ENCODE measurements around the gene RNASEH2B. TPM values are rescaled to one million over a fixed set of nuclear protein-coding genes. Genes with fewer than 3 reads are reported as not detected.
A peak's percentile ranks its signal among the peaks of the same experiment; 100 is the strongest.

Gene RNASEH2B
- total and polyA plus RNA-seq, 7 experiments from 2014 or later = 65.3 to 105 (median 94.6) TPM

DNA sequence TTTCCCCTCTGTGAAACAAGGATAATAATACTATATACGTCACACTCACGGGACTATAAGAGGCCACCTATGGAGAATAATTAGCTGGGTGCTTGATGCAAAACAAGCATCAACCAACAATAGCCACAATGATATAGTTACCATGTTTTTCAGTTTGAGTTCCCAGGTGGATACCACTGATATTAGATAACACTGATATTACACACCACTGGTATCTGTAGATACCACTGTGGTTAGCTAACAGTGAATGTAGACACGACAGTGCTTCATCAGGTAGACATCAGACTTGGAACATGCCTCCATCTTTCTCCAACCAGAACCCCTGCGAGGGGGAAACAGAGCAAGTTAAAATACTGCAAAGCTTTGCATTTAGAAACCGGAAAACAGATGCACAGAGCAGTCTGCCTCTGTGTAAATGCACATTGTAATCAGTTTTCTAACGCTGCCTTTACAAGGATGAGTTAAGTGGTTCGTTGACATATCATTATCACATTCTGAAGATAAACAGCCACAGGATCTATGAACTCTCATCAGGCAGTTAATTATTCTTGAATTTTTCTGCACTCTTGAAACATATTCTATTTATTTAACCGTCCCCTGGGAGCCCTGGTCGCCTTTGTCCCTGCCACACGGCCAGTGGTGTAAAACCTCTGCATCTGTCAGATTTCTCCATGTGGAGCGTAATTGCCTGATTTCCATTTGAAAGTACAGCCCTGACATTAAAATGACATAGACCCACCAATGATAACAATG lies 80.7 kb downstream of the RNASEH2B start:
- Histone ChIP-seq H3K4me1 (ENCODE audit: control insufficient read depth in 2 of 2, insufficient read depth in 2 of 2, low read length in 2 of 2) (peaks cover 10 to 11% of the 10 kb centered on the region in 2 donors), H3K27ac (ENCODE audit: low read depth, low read length) (no peak overlapping the region), H3K27me3 (ENCODE audit: control insufficient read depth in 2 of 2, insufficient read depth in 2 of 2, low read length in 2 of 2) (no peaks in the 10 kb centered on the region), H3K9me3 (ENCODE audit: control insufficient read depth in 2 of 3, low read length in 3 of 3) (no peaks in the 10 kb centered on the region), H3K4me3 (ENCODE audit: low read length) (no peak overlapping the region), H3K36me3 (ENCODE audit: control insufficient read depth in 2 of 3, insufficient read depth in 3 of 3, low read length in 3 of 3) (no peaks in the 10 kb centered on the region)
- ChIA-PET CTCF (no interaction called here), POLR2A (no interaction called here)
- Mint-ChIP-seq H3K27me3 (no peaks in the 10 kb centered on the region), H3K4me3 (no peak overlapping the region), H3K4me1 (peaks cover 10 to 25% (median 15%) of the 10 kb centered on the region in 7 donors), H3K36me3 (peaks cover 0 to 8% (median 4%) of the 10 kb centered on the region in 5 donors), H3K9me3 (peaks cover 0 to 15% (median 4%) of the 10 kb centered on the region in 11 donors), H3K27ac (peak overlapping the region in 1 of 9 donors; percentile 71)
- no peak for ATAC-seq
- DNase-seq = no peak
- intact Hi-C loops (cut with micrococcal nuclease) = no loop called here

GRCh38 chr13:50990818-50991506 lies 81.4 kb downstream of the RNASEH2B start:
- Histone ChIP-seq H3K27ac (ENCODE audit: low read depth, low read length) (no peak overlapping the region), H3K36me3 (ENCODE audit: control insufficient read depth in 2 of 3, insufficient read depth in 3 of 3, low read length in 3 of 3) (no peaks in the 10 kb centered on the region), H3K4me1 (ENCODE audit: control insufficient read depth in 2 of 2, insufficient read depth in 2 of 2, low read length in 2 of 2) (peaks cover 10 to 11% of the 10 kb centered on the region in 2 donors), H3K9me3 (ENCODE audit: control insufficient read depth in 2 of 3, low read length in 3 of 3) (no peaks in the 10 kb centered on the region), H3K4me3 (ENCODE audit: low read length) (no peak overlapping the region), H3K27me3 (ENCODE audit: control insufficient read depth in 2 of 2, insufficient read depth in 2 of 2, low read length in 2 of 2) (no peaks in the 10 kb centered on the region)
- Mint-ChIP-seq H3K4me3 (no peak overlapping the region), H3K27me3 (no peaks in the 10 kb centered on the region), H3K27ac (peak overlapping the region in 3 of 9 donors; percentile 56 to 71 (median 57)), H3K4me1 (peaks cover 10 to 25% (median 15%) of the 10 kb centered on the region in 7 donors), H3K36me3 (peaks cover 0 to 9% (median 4%) of the 10 kb centered on the region in 5 donors), H3K9me3 (peaks cover 0 to 15% (median 4%) of the 10 kb centered on the region in 11 donors)
- DNase-seq (no peak), ATAC-seq (no peak)
- intact Hi-C loops (cut with micrococcal nuclease) = no loop called here
- ChIA-PET CTCF (no interaction called here), POLR2A (no interaction called here)

GRCh38 chr13:50991579-50992521 lies 82.3 kb downstream of the RNASEH2B start:
- Mint-ChIP-seq H3K27me3 (peaks cover 0 to under 1% (median 0%) of the 10 kb centered on the region in 5 donors), H3K36me3 (peaks cover 0 to 9% (median 4%) of the 10 kb centered on the region in 5 donors), H3K9me3 (peaks cover 0 to 15% (median 4%) of the 10 kb centered on the region in 11 donors), H3K4me3 (peak overlapping the region in 8 of 10 donors; percentile 27 to 73 (median 45)), H3K27ac (peak overlapping the region; percentile 23 to 84 (median 57)), H3K4me1 (peaks cover 10 to 25% (median 15%) of the 10 kb centered on the region in 7 donors)
- POLR2A ChIA-PET = no interaction called here
- DNase-seq (peak in 6 of 9 donors; percentile 3 to 43 (median 10)), ATAC-seq (peak; percentile 60)
- Histone ChIP-seq H3K27me3 (ENCODE audit: control insufficient read depth in 2 of 2, insufficient read depth in 2 of 2, low read length in 2 of 2) (no peaks in the 10 kb centered on the region), H3K36me3 (ENCODE audit: control insufficient read depth in 2 of 3, insufficient read depth in 3 of 3, low read length in 3 of 3) (no peaks in the 10 kb centered on the region), H3K9me3 (ENCODE audit: control insufficient read depth in 2 of 3, low read length in 3 of 3) (no peaks in the 10 kb centered on the region), H3K4me1 (ENCODE audit: control insufficient read depth in 2 of 2, insufficient read depth in 2 of 2, low read length in 2 of 2) (peaks cover 10 to 11% of the 10 kb centered on the region in 2 donors), H3K27ac (ENCODE audit: low read depth, low read length) (no peak overlapping the region), H3K4me3 (ENCODE audit: low read length) (no peak overlapping the region)
- CTCF ChIA-PET = no interaction called here
- intact Hi-C loops (cut with micrococcal nuclease) = no loop called here

DNA sequence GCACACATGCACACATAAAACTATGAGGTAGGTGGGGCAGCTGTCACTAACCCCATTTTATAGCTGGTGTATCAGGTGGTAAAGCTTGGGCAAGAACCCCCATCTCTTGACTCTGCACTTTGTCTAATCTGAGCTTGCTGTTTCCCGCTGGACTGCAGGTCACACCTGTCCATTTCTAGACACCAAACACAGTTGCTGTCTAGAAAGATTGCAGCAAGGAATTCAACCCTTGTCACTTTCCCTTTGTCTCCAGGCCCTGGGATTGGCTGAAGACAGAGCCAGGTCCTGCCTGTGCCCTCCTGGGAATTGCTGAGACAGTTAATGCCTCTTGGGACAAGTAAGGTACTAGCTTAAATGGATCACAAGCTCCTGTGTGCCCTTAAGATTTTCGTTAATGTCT lies 83.8 kb downstream of the RNASEH2B start:
- ChIA-PET CTCF (no interaction called here), POLR2A (interaction anchor here (0.6 kb wide), 1 partner anchor 27 kb away, joined by 3 read pairs; no protein-coding TSS in a partner anchor)
- Histone ChIP-seq H3K9me3 (ENCODE audit: control insufficient read depth in 2 of 3, low read length in 3 of 3) (no peaks in the 10 kb centered on the region), H3K4me1 (ENCODE audit: control insufficient read depth in 2 of 2, insufficient read depth in 2 of 2, low read length in 2 of 2) (peaks cover 10 to 11% of the 10 kb centered on the region in 2 donors), H3K27ac (ENCODE audit: low read depth, low read length) (no peak overlapping the region), H3K4me3 (ENCODE audit: low read length) (no peak overlapping the region), H3K36me3 (ENCODE audit: control insufficient read depth in 2 of 3, insufficient read depth in 3 of 3, low read length in 3 of 3) (no peaks in the 10 kb centered on the region), H3K27me3 (ENCODE audit: control insufficient read depth in 2 of 2, insufficient read depth in 2 of 2, low read length in 2 of 2) (no peaks in the 10 kb centered on the region)
- DNase-seq (no peak), ATAC-seq (no peak)
- Mint-ChIP-seq H3K27ac (no peak overlapping the region), H3K4me3 (no peak overlapping the region), H3K9me3 (peaks cover 0 to 9% (median 3%) of the 10 kb centered on the region in 11 donors), H3K27me3 (peaks cover 0 to 6% (median 0%) of the 10 kb centered on the region in 5 donors), H3K4me1 (peaks cover 10 to 25% (median 15%) of the 10 kb centered on the region in 7 donors), H3K36me3 (peaks cover 0 to 9% (median 4%) of the 10 kb centered on the region in 5 donors)
- intact Hi-C loops (cut with micrococcal nuclease) = no loop called here

- peaks cover 0 to 3% (median under 1%) of the 10 kb centered on the region in 11 donors for H3K9me3 Mint-ChIP-seq
- peaks cover 0 to 6% (median 0%) of the 10 kb centered on the region in 5 donors for H3K27me3 Mint-ChIP-seq
- CTCF ChIA-PET = no interaction called here
- intact Hi-C loops (cut with micrococcal nuclease) = no loop called here
- peaks cover 10 to 11% of the 10 kb centered on the region in 2 donors for H3K4me1 ChIP-seq (ENCODE audit: control insufficient read depth in 2 of 2, insufficient read depth in 2 of 2, low read length in 2 of 2)
- no peaks in the 10 kb centered on the region for H3K9me3 ChIP-seq (ENCODE audit: control insufficient read depth in 2 of 3, low read length in 3 of 3)
- no peaks in the 10 kb centered on the region for H3K27me3 ChIP-seq (ENCODE audit: control insufficient read depth in 2 of 2, insufficient read depth in 2 of 2, low read length in 2 of 2)
- H3K36me3 ChIP-seq (ENCODE audit: control insufficient read depth in 2 of 3, insufficient read depth in 3 of 3, low read length in 3 of 3) = no peaks in the 10 kb centered on the region
- DNase-seq (no peak), ATAC-seq (no peak)
- no peak overlapping the region for H3K27ac Mint-ChIP-seq
- H3K4me3 ChIP-seq (ENCODE audit: low read length) = no peak overlapping the region
- no peak overlapping the region for H3K27ac ChIP-seq (ENCODE audit: low read depth, low read length)
- no peak overlapping the region for H3K4me3 Mint-ChIP-seq
- H3K36me3 Mint-ChIP-seq = peaks cover 0 to 6% (median 2%) of the 10 kb centered on the region in 5 donors
- POLR2A ChIA-PET = no interaction called here
- peaks cover 10 to 25% (median 15%) of the 10 kb centered on the region in 7 donors for H3K4me1 Mint-ChIP-seq
These were observed 84.3 kb downstream of the RNASEH2B start for GRCh38 chr13:50993934-50994333.

DNA sequence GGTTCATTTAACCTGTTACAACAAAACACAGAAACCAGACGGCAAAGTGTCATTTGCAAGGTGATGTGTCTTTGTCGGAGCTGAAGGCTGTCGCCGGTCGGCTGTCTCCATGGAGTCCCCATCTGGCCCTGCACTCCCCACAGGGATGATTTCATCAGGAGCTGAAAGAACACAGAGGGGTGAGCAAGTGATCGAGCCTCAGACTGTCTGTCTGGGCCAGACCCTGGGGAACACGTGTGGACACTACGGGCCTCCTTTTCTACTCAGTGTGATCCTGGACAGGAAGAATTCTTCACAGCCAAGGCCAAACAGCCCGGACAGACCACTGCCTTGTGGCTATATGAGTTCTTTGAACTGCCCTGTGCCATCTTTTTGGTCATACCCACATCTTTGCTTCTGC lies 85.1 kb downstream of the RNASEH2B start:
- no peaks in the 10 kb centered on the region for H3K9me3 Mint-ChIP-seq
- no peaks in the 10 kb centered on the region for H3K9me3 ChIP-seq (ENCODE audit: control insufficient read depth in 2 of 3, low read length in 3 of 3)
- ATAC-seq (no peak), DNase-seq (no peak)
- peaks cover 10 to 11% of the 10 kb centered on the region in 2 donors for H3K4me1 ChIP-seq (ENCODE audit: control insufficient read depth in 2 of 2, insufficient read depth in 2 of 2, low read length in 2 of 2)
- peaks cover 10 to 25% (median 15%) of the 10 kb centered on the region in 7 donors for H3K4me1 Mint-ChIP-seq
- no peaks in the 10 kb centered on the region for H3K36me3 ChIP-seq (ENCODE audit: control insufficient read depth in 2 of 3, insufficient read depth in 3 of 3, low read length in 3 of 3)
- peak overlapping the region in 1 of 9 donors; percentile 33 for H3K27ac Mint-ChIP-seq
- no peaks in the 10 kb centered on the region for H3K27me3 ChIP-seq (ENCODE audit: control insufficient read depth in 2 of 2, insufficient read depth in 2 of 2, low read length in 2 of 2)
- peaks cover 0 to 8% (median 0%) of the 10 kb centered on the region in 5 donors for H3K27me3 Mint-ChIP-seq
- intact Hi-C loops (cut with micrococcal nuclease) = no loop called here
- CTCF ChIA-PET = no interaction called here
- no peak overlapping the region for H3K4me3 ChIP-seq (ENCODE audit: low read length)
- H3K4me3 Mint-ChIP-seq = no peak overlapping the region
- POLR2A ChIA-PET = no interaction called here
- no peak overlapping the region for H3K27ac ChIP-seq (ENCODE audit: low read depth, low read length)
- peaks cover 0 to 6% (median 0%) of the 10 kb centered on the region in 5 donors for H3K36me3 Mint-ChIP-seq

Data from naive thymus-derived CD4-positive, alpha-beta T cell (primary cell).